NCI-H1048 (cell line): ENCODE results near the gene MNDA.
"Not testable (repeated sequence)": the region's sequence is repeated elsewhere in the genome, so short reads cannot be mapped to it uniquely, and the experiment has no call there.

ENCODE experiments used
- DNase-seq: peaks from one replicate; lab custom pipeline; 2025; lab: John Stamatoyannopoulos, UW

Gene MNDA

DNA sequence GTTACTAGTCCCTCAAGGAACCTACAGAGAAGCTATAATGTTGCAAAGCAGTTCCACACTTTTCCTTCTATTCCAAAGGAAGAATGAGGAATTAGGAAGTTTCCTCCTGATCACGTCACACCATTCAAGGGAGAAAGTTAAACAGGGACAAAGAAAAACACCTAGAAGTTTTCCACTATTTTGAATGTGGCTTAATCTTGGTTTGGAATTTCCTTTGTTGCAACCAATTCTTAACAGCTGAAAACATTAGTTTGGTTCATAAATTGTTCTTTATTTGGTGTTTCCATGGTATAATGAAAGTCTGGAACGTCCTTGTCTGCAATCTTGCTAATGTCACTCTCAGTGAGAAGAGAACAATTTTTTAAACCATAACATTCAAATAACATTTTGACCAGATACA lies 8.4 kb downstream of the MNDA start:
- no peak for DNase-seq

DNA sequence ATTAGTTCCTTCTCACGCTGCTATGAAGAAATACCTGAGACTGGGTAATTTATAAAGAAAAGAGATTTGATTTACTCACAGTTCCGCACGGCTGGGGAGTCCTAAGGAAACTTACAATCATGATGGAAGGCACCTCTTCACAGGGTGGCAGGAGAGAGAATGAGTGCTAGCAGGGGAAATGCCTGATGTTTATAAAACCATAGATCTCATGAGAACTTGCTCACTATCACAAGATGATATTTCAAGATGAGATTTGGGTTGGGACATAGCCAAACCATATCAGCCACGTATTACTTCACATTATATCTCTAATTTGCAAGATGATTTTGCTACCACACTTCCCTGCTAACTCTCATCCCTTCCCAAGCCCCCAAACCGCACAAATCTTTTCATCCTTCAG lies 9.1 kb downstream of the MNDA start:
- DNase-seq = no peak

DNA sequence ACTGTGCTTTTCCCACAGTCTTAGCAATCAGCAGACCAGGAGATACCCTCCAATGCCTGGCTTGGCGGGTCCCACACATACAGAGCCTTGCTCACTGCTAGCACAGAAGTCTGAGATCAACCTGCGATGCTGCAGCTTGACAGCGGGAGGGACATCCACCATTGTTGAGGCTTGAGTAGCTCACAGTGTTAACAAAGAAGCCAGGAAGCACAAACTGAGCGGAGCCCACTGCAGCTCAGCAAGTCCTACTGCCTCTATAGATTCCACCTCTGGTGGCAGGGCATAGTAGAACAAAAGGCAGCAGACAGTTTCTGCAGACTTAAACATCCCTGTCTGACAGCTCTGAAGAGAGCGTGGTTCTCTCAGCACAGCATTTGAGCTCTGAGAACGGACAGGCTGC lies 33.4 kb downstream of the MNDA start:
- no peak for DNase-seq

DNA sequence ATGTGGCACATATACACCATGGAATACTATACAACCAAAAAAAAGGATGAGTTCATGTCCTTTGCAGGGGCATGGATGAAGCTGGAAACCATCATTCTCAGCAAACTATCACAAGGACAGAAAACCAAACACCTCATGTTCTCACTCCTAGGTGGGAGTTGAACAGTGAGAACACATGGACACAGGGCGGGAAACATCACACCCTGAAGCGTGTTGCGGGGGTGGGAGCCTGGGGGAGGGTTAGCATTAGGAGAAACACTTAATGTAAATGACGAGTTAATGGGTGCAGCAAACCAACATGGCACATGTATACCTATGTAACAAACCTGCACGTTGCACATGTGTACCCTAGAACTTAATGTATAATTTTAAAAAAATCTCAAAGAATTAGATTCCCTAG lies 39.3 kb downstream of the MNDA start:
- not testable (repeated sequence) for DNase-seq

DNA sequence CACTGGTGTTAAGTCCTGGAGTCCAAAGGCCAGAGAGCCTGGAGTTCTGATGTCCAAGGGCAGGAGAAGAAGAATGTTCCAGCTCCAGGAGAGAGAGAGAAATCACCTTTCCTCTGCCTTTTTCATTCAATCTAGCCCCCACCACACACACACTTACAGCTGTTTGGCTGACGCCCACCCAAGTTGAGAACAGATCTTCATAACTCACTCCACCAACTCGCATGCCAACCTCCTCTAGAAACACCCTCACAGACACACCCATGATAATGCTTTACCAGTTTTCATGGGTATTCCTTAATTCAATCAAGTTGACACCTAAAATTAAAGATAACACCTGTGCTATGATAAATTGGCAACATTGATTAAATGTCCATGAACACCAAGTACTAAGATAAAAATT lies 42.0 kb downstream of the MNDA start:
- no peak for DNase-seq

DNA sequence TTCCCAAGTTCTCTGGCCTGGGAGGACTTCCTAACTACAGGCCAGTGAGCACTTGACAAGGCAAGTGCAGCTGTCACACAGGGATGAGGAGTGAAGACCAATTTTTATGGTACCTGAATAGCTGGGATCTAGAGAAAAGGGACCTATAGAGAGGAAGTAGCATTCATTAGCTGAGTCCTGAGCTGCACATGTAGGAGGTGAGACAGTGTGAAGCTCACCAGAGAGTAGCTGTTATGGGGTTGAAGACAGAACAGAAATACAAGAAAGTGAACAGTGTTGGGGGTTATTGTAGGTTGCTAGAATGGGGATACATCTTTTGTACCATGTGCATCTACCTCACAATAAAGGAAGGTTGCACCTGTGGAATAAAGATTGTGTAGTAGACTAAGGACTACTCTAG lies 62.5 kb downstream of the MNDA start:
- no peak for DNase-seq

DNA sequence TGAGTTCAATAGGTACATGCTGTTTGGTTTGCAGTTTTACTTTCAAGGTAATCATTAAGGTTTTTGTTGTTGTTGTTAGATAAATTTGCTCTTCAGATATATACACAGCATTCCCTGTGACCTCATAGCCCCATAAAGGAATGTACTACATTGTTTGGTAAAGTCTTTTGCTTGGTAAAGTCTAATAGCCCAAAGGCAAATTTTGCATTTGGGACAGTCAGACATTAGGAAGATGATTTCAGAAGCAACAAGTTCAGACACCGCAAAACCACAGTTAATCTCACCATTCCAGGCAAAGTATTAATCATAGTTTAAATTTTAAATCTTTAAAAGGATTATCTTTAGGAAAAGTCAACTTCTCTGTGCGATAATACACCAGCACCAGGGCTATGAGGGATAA lies 67.6 kb downstream of the MNDA start:
- DNase-seq = no peak
